CD14-positive monocyte (primary cell): ENCODE measurements around the gene GPRIN3. TPM values are rescaled to one million over a fixed set of nuclear protein-coding genes. Genes with fewer than 3 reads are reported as not detected.

Source experiments
- DNase-seq, 3 donors: peaks; one replicate each; pipeline ENCODE4 v3.0.0-alpha.2; 2011 to 2022
- H2AFZ ChIP-seq: 2 replicates; pipeline ENCODE4 v1.6.0; 2012; ENCODE audit warnings: mild to moderate bottlenecking, low read depth, low read length, inconsistent platforms; ENCODE audit not compliant: insufficient read depth, poor library complexity, severe bottlenecking
- H3K27ac ChIP-seq, 2 donors: 1 replicate in 1 of 2; 2 replicates in 1 of 2; pipeline ENCODE4 v1.5.1; 2012 to 2013; ENCODE audit warnings: low read length in 2 of 2, control low read depth in 1 of 2, inconsistent platforms in 1 of 2, low read depth in 1 of 2, mild to moderate bottlenecking in 1 of 2
- H3K27me3 ChIP-seq, 2 donors: one replicate each; pipeline versions ENCODE4 v1.6.0 to v1.6.1; 2011 to 2013; ENCODE audit warnings: low read length in 2 of 2; ENCODE audit not compliant: control insufficient read depth in 2 of 2, insufficient read depth in 2 of 2
- H3K36me3 ChIP-seq, 2 donors: replicated peaks in 1 of 2; 1 replicate in 1 of 2; 2 replicates in 1 of 2; pipeline versions ENCODE4 v1.5.1 to v1.6.1; 2012 to 2013; ENCODE audit warnings: low read length in 2 of 2, control low read depth in 1 of 2, inconsistent platforms in 1 of 2, mild to moderate bottlenecking in 1 of 2; ENCODE audit not compliant: insufficient read depth in 2 of 2, control insufficient read depth in 1 of 2
- H3K4me1 ChIP-seq, 2 donors: 1 replicate in 1 of 2; 2 replicates in 1 of 2; pipeline versions ENCODE4 v1.5.1 to v1.6.1; 2012 to 2013; ENCODE audit warnings: low read length in 2 of 2, control low read depth in 1 of 2, inconsistent platforms in 1 of 2, mild to moderate bottlenecking in 1 of 2, moderate library complexity in 1 of 2; ENCODE audit not compliant: insufficient read depth in 2 of 2, control insufficient read depth in 1 of 2
- H3K4me2 ChIP-seq: replicated peaks from 2 replicates; pipeline ENCODE3; 2012; ENCODE audit warnings: low read length, moderate library complexity, mild to moderate bottlenecking; ENCODE audit not compliant: poor library complexity, severe bottlenecking; ENCODE audit errors: extremely low read depth
- H3K4me3 ChIP-seq, 3 experiments: fragments of 200-600 bp in 1 of 3; sonication (generic) in 1 of 3; replicated peaks in 1 of 3; 1 replicate in 2 of 3; 2 replicates in 1 of 3; pipeline ENCODE4 v1.5.1; 2011 to 2013; ENCODE audit warnings: low read length in 3 of 3, mild to moderate bottlenecking in 3 of 3, control low read depth in 2 of 3, low read depth in 2 of 3, inconsistent platforms in 1 of 3, moderate library complexity in 1 of 3
- H3K79me2 ChIP-seq: 2 replicates; pipeline ENCODE4 v1.6.0; 2012; ENCODE audit warnings: mild to moderate bottlenecking, control low read depth, inconsistent platforms, low read length, moderate library complexity; ENCODE audit not compliant: insufficient read depth
- H3K9ac ChIP-seq: 2 replicates; pipeline ENCODE4 v1.6.0; 2017; ENCODE audit warnings: low read length, mild to moderate bottlenecking; ENCODE audit not compliant: insufficient read depth, poor library complexity, severe bottlenecking
- H3K9me3 ChIP-seq, 2 donors: replicated peaks in 1 of 2; 1 replicate in 1 of 2; 2 replicates in 1 of 2; pipeline versions ENCODE4 v1.5.1 to v1.6.1; 2012 to 2013; ENCODE audit warnings: low read length in 2 of 2, control low read depth in 1 of 2; ENCODE audit not compliant: control insufficient read depth in 1 of 2, insufficient read depth in 1 of 2
- H4K20me1 ChIP-seq: 2 replicates; pipeline ENCODE4 v1.6.0; 2012; ENCODE audit warnings: mild to moderate bottlenecking, low read length, control low read depth, moderate library complexity; ENCODE audit not compliant: insufficient read depth
- H3K27ac Mint-ChIP-seq, 7 donors: one replicate each; pipeline ENCODE4 v1.8.0; 2020; ENCODE audit warnings: mild to moderate bottlenecking in 7 of 7, mixed read lengths in 7 of 7, moderate library complexity in 6 of 7, inconsistent platforms in 2 of 7
- H3K27me3 Mint-ChIP-seq, 3 donors: one replicate each; pipeline ENCODE4 v1.8.0; 2021 to 2022; ENCODE audit warnings: low read depth in 3 of 3, mild to moderate bottlenecking in 3 of 3, mixed read lengths in 3 of 3, moderate library complexity in 3 of 3, inconsistent platforms in 1 of 3
- H3K36me3 Mint-ChIP-seq, 2 donors: one replicate each; pipeline ENCODE4 v1.8.0; 2020; ENCODE audit warnings: mixed read lengths in 2 of 2, inconsistent platforms in 1 of 2, mild to moderate bottlenecking in 1 of 2
- H3K4me1 Mint-ChIP-seq: one replicate; pipeline ENCODE4 v1.8.0; 2020; ENCODE audit warnings: mild to moderate bottlenecking, mixed read lengths
- H3K4me3 Mint-ChIP-seq, 2 donors: one replicate each; pipeline ENCODE4 v1.8.0; 2020; ENCODE audit warnings: mild to moderate bottlenecking in 2 of 2, mixed read lengths in 2 of 2, moderate library complexity in 1 of 2
- H3K9me3 Mint-ChIP-seq, 7 donors: one replicate each; pipeline ENCODE4 v1.8.0; 2020 to 2022; ENCODE audit warnings: mixed read lengths in 7 of 7, mild to moderate bottlenecking in 6 of 7, moderate library complexity in 6 of 7, inconsistent platforms in 2 of 7
- whole genome bisulfite sequencing: methylation state at CpG from one replicate; pipeline ENCODE4 v1.1.5; 2013; ENCODE audit warnings: missing lambda C conversion rate; ENCODE audit not compliant: insufficient coverage; 5-methylcytosine and 5-hydroxymethylcytosine counted together
- intact Hi-C, 2 donors: fragments of 100-400 bp; cut with micrococcal nuclease; formaldehyde crosslinking; loops; one replicate each; pipeline versions ENCODE4 v1.15.0 to v1.15.1; 2023
- polyA plus RNA-seq, 3 donors: library from polyadenylated mRNA; depleted of rRNA in 1 of 3; unstranded in 2 of 3; stranded (reverse) in 1 of 3; fragments of 300-500 nt in 2 of 3; fragments of >200 nt in 1 of 3; fragmentation: Illumina TruSeq in 2 of 3; gene quantifications; 1 replicate in 2 of 3; 2 replicates in 1 of 3; pipeline ENCODE4 v1.2.3, GENCODE V29; 2012 to 2021
- TF ChIP-seq, protein P1 (sequence below): fragments of 200-600 bp; IDR thresholded peaks from one replicate; pipeline ENCODE4 v1.8.0; 2022; ENCODE audit warnings: antibody characterized with exemption, mild to moderate bottlenecking

Gene GPRIN3
- polyA plus RNA-seq, 3 donors: 1.1 to 3.3 (median 2.3) TPM

DNA sequence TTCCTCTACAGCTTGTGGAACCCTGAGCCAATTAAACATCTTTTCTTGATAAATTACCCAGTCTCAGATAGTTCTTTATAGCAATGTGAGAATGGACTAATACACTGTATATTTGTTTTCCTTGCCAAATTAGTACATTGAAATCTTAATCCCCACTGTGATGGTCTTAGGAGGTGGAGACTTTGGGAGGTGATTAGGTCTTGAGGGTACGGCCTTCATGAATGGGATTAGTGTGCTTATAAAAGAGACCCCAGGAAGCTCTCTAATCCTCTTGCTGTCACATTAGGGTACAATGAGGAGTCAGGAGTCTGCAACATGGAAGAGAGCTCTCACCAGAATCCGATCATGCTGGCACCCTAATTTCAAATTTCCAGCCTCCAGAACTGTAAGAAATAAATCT, 109.7 kb downstream of the GPRIN3 start:
- TF ChIP-seq, protein P1, sequence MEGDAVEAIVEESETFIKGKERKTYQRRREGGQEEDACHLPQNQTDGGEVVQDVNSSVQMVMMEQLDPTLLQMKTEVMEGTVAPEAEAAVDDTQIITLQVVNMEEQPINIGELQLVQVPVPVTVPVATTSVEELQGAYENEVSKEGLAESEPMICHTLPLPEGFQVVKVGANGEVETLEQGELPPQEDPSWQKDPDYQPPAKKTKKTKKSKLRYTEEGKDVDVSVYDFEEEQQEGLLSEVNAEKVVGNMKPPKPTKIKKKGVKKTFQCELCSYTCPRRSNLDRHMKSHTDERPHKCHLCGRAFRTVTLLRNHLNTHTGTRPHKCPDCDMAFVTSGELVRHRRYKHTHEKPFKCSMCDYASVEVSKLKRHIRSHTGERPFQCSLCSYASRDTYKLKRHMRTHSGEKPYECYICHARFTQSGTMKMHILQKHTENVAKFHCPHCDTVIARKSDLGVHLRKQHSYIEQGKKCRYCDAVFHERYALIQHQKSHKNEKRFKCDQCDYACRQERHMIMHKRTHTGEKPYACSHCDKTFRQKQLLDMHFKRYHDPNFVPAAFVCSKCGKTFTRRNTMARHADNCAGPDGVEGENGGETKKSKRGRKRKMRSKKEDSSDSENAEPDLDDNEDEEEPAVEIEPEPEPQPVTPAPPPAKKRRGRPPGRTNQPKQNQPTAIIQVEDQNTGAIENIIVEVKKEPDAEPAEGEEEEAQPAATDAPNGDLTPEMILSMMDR: no peak

GRCh38 chr4:89196745-89197144, 110.9 kb downstream of the GPRIN3 start:
- no peak for DNase-seq
- peaks cover 0 to 4% (median 0%) of the 10 kb centered on the region in 7 donors for H3K9me3 Mint-ChIP-seq
- H3K4me1 ChIP-seq: no peaks in the 10 kb centered on the region
- TF ChIP-seq, protein P1: no peak
- H3K79me2 ChIP-seq: no peaks in the 10 kb centered on the region
- H3K36me3 ChIP-seq: no peaks in the 10 kb centered on the region
- no peaks in the 10 kb centered on the region for H4K20me1 ChIP-seq
- WGBS: 50% methylated on average over 2 of the region's 2 CpGs
- H3K4me3 ChIP-seq: no peak overlapping the region
- H3K4me1 Mint-ChIP-seq: no peaks in the 10 kb centered on the region
- no peaks in the 10 kb centered on the region for H3K27me3 ChIP-seq
- no peak overlapping the region for H3K4me3 Mint-ChIP-seq
- H3K9ac ChIP-seq: no peak overlapping the region
- H3K27ac ChIP-seq: no peak overlapping the region
- no peaks in the 10 kb centered on the region for H3K36me3 Mint-ChIP-seq
- H2AFZ ChIP-seq: no peak overlapping the region
- H3K27ac Mint-ChIP-seq: no peak overlapping the region
- intact Hi-C loops: no loop called here
- H3K27me3 Mint-ChIP-seq: peaks cover 0 to 7% (median 3%) of the 10 kb centered on the region in 3 donors
- no peaks in the 10 kb centered on the region for H3K9me3 ChIP-seq
- H3K4me2 ChIP-seq: no peak overlapping the region

More for the DNA sequence above, 109.7 kb downstream of the GPRIN3 start:
- H3K9me3 Mint-ChIP-seq: peaks cover 0 to 7% (median 2%) of the 10 kb centered on the region in 7 donors
- peaks cover 0 to 7% (median 2%) of the 10 kb centered on the region in 3 donors for H3K27me3 Mint-ChIP-seq
- Histone ChIP-seq H3K4me3 (no peak overlapping the region), H3K79me2 (no peaks in the 10 kb centered on the region), H3K4me1 (no peaks in the 10 kb centered on the region), H3K27me3 (no peaks in the 10 kb centered on the region), H3K9ac (no peak overlapping the region), H3K9me3 (no peaks in the 10 kb centered on the region), H3K27ac (no peak overlapping the region), H3K36me3 (no peaks in the 10 kb centered on the region), H2AFZ (no peak overlapping the region), H4K20me1 (no peaks in the 10 kb centered on the region), H3K4me2 (no peak overlapping the region)
- no peaks in the 10 kb centered on the region for H3K36me3 Mint-ChIP-seq
- H3K27ac Mint-ChIP-seq: no peak overlapping the region
- 100% methylated on average over 1 of the region's 2 CpGs for WGBS
- no peak overlapping the region for H3K4me3 Mint-ChIP-seq
- no peak for DNase-seq
- intact Hi-C loops: no loop called here
- no peaks in the 10 kb centered on the region for H3K4me1 Mint-ChIP-seq
